GM12878 (cell line): Measurements from ENCODE around the gene SEMA4C. TPM values are rescaled to one million over a fixed set of nuclear protein-coding genes. Genes with fewer than 3 reads are reported as not detected.

Experiments
- ATAC-seq: fragments of 200-7000 bp; cut with Tn5 transposase; 3 replicates; pipeline ENCODE4 v1.9.1; 2020; ENCODE audit warnings: mild to moderate bottlenecking, moderate library complexity
- BruUV-seq: library from RNA; stranded (reverse); fragments of 400-500 nt; replicated peaks from 2 replicates; lab custom pipeline; 2021; lab: Mats Ljungman, UMichigan
- CTCF ChIA-PET: fragments of 300-600 bp; sonication (Branson Sonifier 250); formaldehyde crosslinking; extraction: SDS; loops from one replicate; lab custom pipeline; 2021; ENCODE audit warnings: inconsistent platforms; lab: Yijun Ruan, JAX
- POLR2A ChIA-PET: fragments of 350-600 bp; formaldehyde crosslinking; extraction: SDS; loops from one replicate; lab custom pipeline; 2021; ENCODE audit warnings: inconsistent platforms; lab: Charles Lee
- RAD21 ChIA-PET: fragments of 300-600 bp; sonication (Branson Sonifier 250); formaldehyde crosslinking; loops from one replicate; lab custom pipeline; 2023; ENCODE audit warnings: antibody characterized with exemption; ENCODE audit not compliant: unreplicated experiment; lab: Charles Lee
- SMC1A ChIA-PET: fragments of 300-600 bp; sonication (Branson Sonifier 250); formaldehyde crosslinking; loops from one replicate; lab custom pipeline; 2023; ENCODE audit not compliant: unreplicated experiment, uncharacterized antibody; lab: Charles Lee
- DNase-seq: peaks from one replicate; pipeline ENCODE4 v3.0.0-alpha.2; 2011; ENCODE audit warnings: low read depth, low spot score
- FAIRE-seq: peaks from 3 replicates; lab custom pipeline; 2011; peaks lifted over from hg19 to GRCh38; lab: Jason Lieb, UNC
- H2AFZ ChIP-seq: 2 replicates; pipeline ENCODE4 v1.6.0; 2011; ENCODE audit warnings: low read depth, low read length, control low read depth; ENCODE audit not compliant: control insufficient read depth
- H3K27ac ChIP-seq: 2 replicates; pipeline ENCODE4 v1.5.1; 2011; ENCODE audit warnings: control low read depth; ENCODE audit not compliant: control insufficient read depth, insufficient read depth
- H3K27me3 ChIP-seq, 2 experiments: replicated peaks in 1 of 2; 2 replicates each; pipeline versions ENCODE4 v1.6.0 to v1.6.1; 2011; ENCODE audit warnings: low read length in 1 of 2; ENCODE audit not compliant: control insufficient read depth in 2 of 2, insufficient read depth in 2 of 2
- H3K36me3 ChIP-seq, 2 experiments: 2 replicates each; pipeline ENCODE4 v1.5.1; 2011; ENCODE audit warnings: low read length in 1 of 2; ENCODE audit not compliant: control insufficient read depth in 2 of 2, insufficient read depth in 2 of 2
- H3K4me1 ChIP-seq: 2 replicates; pipeline ENCODE4 v1.6.1; 2011; ENCODE audit warnings: mild to moderate bottlenecking, low read length, moderate library complexity, mixed read lengths; ENCODE audit not compliant: control insufficient read depth, insufficient read depth
- H3K4me2 ChIP-seq: 2 replicates; pipeline ENCODE4 v1.6.0; 2011; ENCODE audit warnings: control low read depth; ENCODE audit not compliant: control insufficient read depth, insufficient read depth
- H3K4me3 ChIP-seq: fragments of 200-600 bp; sonication (generic); 2 replicates; pipeline ENCODE4 v1.5.1; 2016
- H3K79me2 ChIP-seq: 2 replicates; pipeline ENCODE4 v1.6.0; 2011; ENCODE audit warnings: low read length; ENCODE audit not compliant: control insufficient read depth, insufficient read depth
- H3K9ac ChIP-seq: 2 replicates; pipeline ENCODE4 v1.8.0; 2011; ENCODE audit warnings: low read length, control low read depth, mixed read lengths; ENCODE audit not compliant: control insufficient read depth, insufficient read depth
- H3K9me3 ChIP-seq: replicated peaks from 3 replicates; pipeline ENCODE4 v1.5.1; 2011; ENCODE audit warnings: mild to moderate bottlenecking, low read length; ENCODE audit not compliant: control insufficient read depth, insufficient read depth
- H4K20me1 ChIP-seq: 2 replicates; pipeline ENCODE4 v1.6.0; 2011; ENCODE audit not compliant: control insufficient read depth, insufficient read depth
- BACH1 ChIP-seq: fragments of 450-650 bp; IDR thresholded peaks from 2 replicates; pipeline ENCODE4 v1.6.1; 2017; ENCODE audit warnings: mild to moderate bottlenecking, borderline replicate concordance
- CHD1 ChIP-seq: IDR thresholded peaks from 2 replicates; pipeline ENCODE4 v1.6.1; 2012; ENCODE audit warnings: low read depth, low read length, improper control_type of control experiment
- CHD4 ChIP-seq: fragments of 200-600 bp; sonication (generic); IDR thresholded peaks from 2 replicates; pipeline ENCODE4 v1.6.1; 2016; ENCODE audit warnings: mild to moderate bottlenecking
- EED ChIP-seq: sonication (generic); IDR thresholded peaks from 2 replicates; pipeline ENCODE4 v1.6.1; 2016; ENCODE audit warnings: antibody characterized with exemption, low read depth
- EP300 ChIP-seq, 2 experiments: fragments of 150-350 bp in 1 of 2; IDR thresholded peaks; 2 replicates each; pipeline ENCODE4 v1.6.1; 2011 to 2012; ENCODE audit warnings: low read depth in 2 of 2, low read length in 2 of 2, borderline replicate concordance in 1 of 2, improper control_type of control experiment in 1 of 2, inconsistent platforms in 1 of 2; ENCODE audit not compliant: control insufficient read depth in 1 of 2
- ETV6 ChIP-seq, 2 experiments: fragments of 450-650 bp in 1 of 2; IDR thresholded peaks in 1 of 2; conservative IDR thresholded peaks in 1 of 2; 2 replicates each; pipeline ENCODE4 v1.6.1; 2014; ENCODE audit warnings: antibody characterized with exemption in 1 of 2, borderline replicate concordance in 1 of 2, low read depth in 1 of 2, mild to moderate bottlenecking in 1 of 2, moderate library complexity in 1 of 2
- IRF4 ChIP-seq: IDR thresholded peaks from 2 replicates; pipeline ENCODE4 v1.6.1; 2011; ENCODE audit warnings: low read depth, low read length
- LARP7 ChIP-seq: fragments of 450-650 bp; IDR thresholded peaks from 2 replicates; pipeline ENCODE4 v1.6.1; 2017; ENCODE audit warnings: mild to moderate bottlenecking
- RFX5 ChIP-seq: IDR thresholded peaks from 2 replicates; pipeline ENCODE4 v1.6.1; 2011; ENCODE audit warnings: low read depth, low read length, improper control_type of control experiment
- SIX5 ChIP-seq: IDR thresholded peaks from 2 replicates; pipeline ENCODE4 v1.6.1; 2011; ENCODE audit warnings: mild to moderate bottlenecking, low read depth, low read length, moderate library complexity; ENCODE audit not compliant: severe bottlenecking
- TBL1XR1 ChIP-seq: IDR thresholded peaks from 2 replicates; pipeline ENCODE4 v1.6.1; 2012; ENCODE audit warnings: low read depth, low read length, improper control_type of control experiment
- WGBS: methylation state at CpG from one replicate; pipeline ENCODE4 v1.1.6; 2016; ENCODE audit warnings: low lambda C conversion rate; ENCODE audit not compliant: insufficient replicate concordance, insufficient coverage; ENCODE audit errors: missing lambda C conversion rate; 5-methylcytosine and 5-hydroxymethylcytosine counted together
- in situ Hi-C: fragments of 300-500 bp; cut with MboI; formaldehyde crosslinking; loops from 9 replicates; pipeline ENCODE4 v1.14.3; 2018; ENCODE audit warnings: mixed read lengths
- intact Hi-C: fragments of 100-400 bp; cut with micrococcal nuclease; formaldehyde crosslinking; loops from one replicate; pipeline ENCODE4 v1.14.2; 2022; ENCODE audit not compliant: unreplicated experiment
- polyA plus RNA-seq, 11 experiments: library from polyadenylated mRNA; depleted of rRNA in 4 of 11; unstranded in 6 of 11; stranded (reverse) in 5 of 11; fragments of >200 nt; fragmentation: Nextera tagmentation in 4 of 11; fragmentation: Illumina TruSeq in 1 of 11; extraction: Ambion mirVana in 4 of 11; extraction: Trizol in 1 of 11; gene quantifications; 1 replicate in 1 of 11; 2 replicates in 10 of 11; pipeline versions ENCODE4 v1.2.1 to v1.2.3, GENCODE V29; 2011 to 2016; ENCODE audit warnings: inconsistent platforms in 2 of 11, missing spikeins in 2 of 11, low read depth in 1 of 11
- total RNA-seq, 4 experiments: library from RNA; depleted of rRNA in 3 of 4; stranded (reverse); fragments of >200 nt in 3 of 4; fragmentation: Illumina TruSeq in 1 of 4; extraction: Trizol in 1 of 4; gene quantifications; 2 replicates each; pipeline versions ENCODE4 v1.2.1 to v1.2.3, GENCODE V29; 2013 to 2021
- TF ChIP-seq, protein P1 (sequence below): IDR thresholded peaks from 2 replicates; pipeline ENCODE4 v1.6.1; 2012; ENCODE audit warnings: low read depth, low read length, improper control_type of control experiment
- TF ChIP-seq, protein P2 (sequence below): IDR thresholded peaks from 2 replicates; pipeline ENCODE4 v1.6.1; 2012; ENCODE audit warnings: low read depth, low read length, improper control_type of control experiment
- TF ChIP-seq, protein P3 (sequence below): fragments of 450-650 bp; formaldehyde crosslinking; IDR thresholded peaks from 2 replicates; pipeline ENCODE4 v1.4.0; 2020; ENCODE audit warnings: mild to moderate bottlenecking, moderate library complexity

The SEMA4C gene
- total and polyA plus RNA-seq, 10 of the 15 experiments (the other 5 are each of a cell fraction or from before 2014, with no cell fraction given), result 0.06 to 21.6 (median 6.8) TPM

DNA sequence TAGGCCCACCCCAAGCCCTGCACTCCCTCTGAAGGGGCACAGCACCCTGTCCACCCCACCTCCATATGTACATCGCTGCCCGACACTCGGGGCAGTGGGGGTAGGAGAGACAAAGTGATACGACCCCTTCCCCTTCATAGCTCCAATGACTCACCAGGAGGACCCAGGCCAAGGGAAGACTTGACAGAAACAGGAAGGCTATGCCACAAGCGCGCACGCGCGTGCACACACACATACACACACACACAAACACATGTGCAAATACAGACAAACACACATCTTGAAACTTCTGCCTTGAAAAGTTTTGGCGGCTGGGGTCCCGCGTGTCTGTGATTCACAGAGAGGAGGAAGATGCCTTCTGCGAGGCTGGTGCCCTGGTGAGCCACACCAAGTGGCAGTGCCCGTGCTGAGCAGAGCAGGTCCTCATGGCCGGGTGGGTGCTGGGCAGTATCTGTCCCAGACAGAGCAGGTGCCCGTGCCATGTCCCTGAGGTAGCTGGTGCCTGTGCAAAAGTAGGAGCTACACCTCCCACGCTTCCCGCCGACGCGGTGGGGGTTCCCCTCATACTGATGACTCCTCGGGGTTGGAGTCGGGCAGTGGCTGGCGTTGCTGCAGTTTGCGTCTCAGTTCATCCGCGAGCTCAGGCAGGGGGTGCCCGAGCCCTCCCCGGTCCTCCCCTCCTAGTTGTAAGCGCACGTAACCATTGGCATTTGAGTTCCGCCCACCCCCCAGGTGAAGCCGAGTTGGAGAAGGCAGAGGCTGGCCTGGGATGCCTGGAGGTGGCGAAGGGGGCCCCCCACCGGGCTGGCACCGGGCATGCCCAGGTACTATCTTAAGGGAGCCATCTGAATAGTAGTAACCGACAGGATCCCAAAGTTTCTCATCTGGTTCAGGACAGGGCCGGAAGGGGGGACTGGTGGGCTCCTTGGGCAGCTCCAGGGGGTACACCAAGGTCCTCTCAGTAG is 9.5 kb downstream of the SEMA4C start:
- no peak for FAIRE-seq
- intact Hi-C loops, result no loop called here

More for the DNA sequence above, 9.5 kb downstream of the SEMA4C start:
- DNase-seq (no peak), ATAC-seq (no peak)
- ChIA-PET RAD21 (interaction anchor here (3.6 kb wide), 1 partner anchor 8 kb away, joined by 39 read pairs; no protein-coding TSS in a partner anchor), POLR2A (interaction anchor here (1.6 kb wide), 1 partner anchor 94 kb away, joined by 4 read pairs; no protein-coding TSS in a partner anchor), CTCF (interaction anchor here (1.0 to 10.4 kb wide), 3 partner anchors 92 to 252 kb away, joined by 3 to 238 read pairs (median 4); no protein-coding TSS in a partner anchor), SMC1A (no interaction called here)
- Histone ChIP-seq H3K27me3 (no peaks in the 10 kb centered on the region), H3K4me1 (peaks cover 3% of the 10 kb centered on the region; the same call in 1 of the 2 replicates), H3K36me3 (peaks cover 10 to 25% of the 10 kb centered on the region in 2 experiments; a peak in 3 of 4 replicates), H3K79me2 (peaks cover 18% of the 10 kb centered on the region), H3K9ac (no peak overlapping the region), H4K20me1 (no peaks in the 10 kb centered on the region), H3K4me3 (no peak overlapping the region), H3K27ac (no peak overlapping the region), H2AFZ (no peak overlapping the region), H3K9me3 (no peaks in the 10 kb centered on the region), H3K4me2 (no peak overlapping the region)
- in situ Hi-C loops, result no loop called here
- BruUV-seq, result no TSS peak
- TF ChIP-seq SIX5, result no peak
- no peak for TF ChIP-seq CHD4
- no peak for TF ChIP-seq CHD1
- TF ChIP-seq, protein P1, sequence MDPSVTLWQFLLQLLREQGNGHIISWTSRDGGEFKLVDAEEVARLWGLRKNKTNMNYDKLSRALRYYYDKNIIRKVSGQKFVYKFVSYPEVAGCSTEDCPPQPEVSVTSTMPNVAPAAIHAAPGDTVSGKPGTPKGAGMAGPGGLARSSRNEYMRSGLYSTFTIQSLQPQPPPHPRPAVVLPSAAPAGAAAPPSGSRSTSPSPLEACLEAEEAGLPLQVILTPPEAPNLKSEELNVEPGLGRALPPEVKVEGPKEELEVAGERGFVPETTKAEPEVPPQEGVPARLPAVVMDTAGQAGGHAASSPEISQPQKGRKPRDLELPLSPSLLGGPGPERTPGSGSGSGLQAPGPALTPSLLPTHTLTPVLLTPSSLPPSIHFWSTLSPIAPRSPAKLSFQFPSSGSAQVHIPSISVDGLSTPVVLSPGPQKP, result no peak
- TF ChIP-seq TBL1XR1, result no peak
- TF ChIP-seq IRF4, result no peak
- no peak for TF ChIP-seq BACH1
- TF ChIP-seq EED, result no peak
- TF ChIP-seq, protein P2, sequence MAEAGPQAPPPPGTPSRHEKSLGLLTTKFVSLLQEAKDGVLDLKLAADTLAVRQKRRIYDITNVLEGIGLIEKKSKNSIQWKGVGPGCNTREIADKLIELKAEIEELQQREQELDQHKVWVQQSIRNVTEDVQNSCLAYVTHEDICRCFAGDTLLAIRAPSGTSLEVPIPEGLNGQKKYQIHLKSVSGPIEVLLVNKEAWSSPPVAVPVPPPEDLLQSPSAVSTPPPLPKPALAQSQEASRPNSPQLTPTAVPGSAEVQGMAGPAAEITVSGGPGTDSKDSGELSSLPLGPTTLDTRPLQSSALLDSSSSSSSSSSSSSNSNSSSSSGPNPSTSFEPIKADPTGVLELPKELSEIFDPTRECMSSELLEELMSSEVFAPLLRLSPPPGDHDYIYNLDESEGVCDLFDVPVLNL, result no peak
- no peak for TF ChIP-seq EP300 (IDR thresholded peaks at IDR 0.05; ENCODE audit: borderline replicate concordance in 1 of 2, control insufficient read depth in 1 of 2, low read depth in 2 of 2, low read length in 2 of 2)
- TF ChIP-seq, protein P3, sequence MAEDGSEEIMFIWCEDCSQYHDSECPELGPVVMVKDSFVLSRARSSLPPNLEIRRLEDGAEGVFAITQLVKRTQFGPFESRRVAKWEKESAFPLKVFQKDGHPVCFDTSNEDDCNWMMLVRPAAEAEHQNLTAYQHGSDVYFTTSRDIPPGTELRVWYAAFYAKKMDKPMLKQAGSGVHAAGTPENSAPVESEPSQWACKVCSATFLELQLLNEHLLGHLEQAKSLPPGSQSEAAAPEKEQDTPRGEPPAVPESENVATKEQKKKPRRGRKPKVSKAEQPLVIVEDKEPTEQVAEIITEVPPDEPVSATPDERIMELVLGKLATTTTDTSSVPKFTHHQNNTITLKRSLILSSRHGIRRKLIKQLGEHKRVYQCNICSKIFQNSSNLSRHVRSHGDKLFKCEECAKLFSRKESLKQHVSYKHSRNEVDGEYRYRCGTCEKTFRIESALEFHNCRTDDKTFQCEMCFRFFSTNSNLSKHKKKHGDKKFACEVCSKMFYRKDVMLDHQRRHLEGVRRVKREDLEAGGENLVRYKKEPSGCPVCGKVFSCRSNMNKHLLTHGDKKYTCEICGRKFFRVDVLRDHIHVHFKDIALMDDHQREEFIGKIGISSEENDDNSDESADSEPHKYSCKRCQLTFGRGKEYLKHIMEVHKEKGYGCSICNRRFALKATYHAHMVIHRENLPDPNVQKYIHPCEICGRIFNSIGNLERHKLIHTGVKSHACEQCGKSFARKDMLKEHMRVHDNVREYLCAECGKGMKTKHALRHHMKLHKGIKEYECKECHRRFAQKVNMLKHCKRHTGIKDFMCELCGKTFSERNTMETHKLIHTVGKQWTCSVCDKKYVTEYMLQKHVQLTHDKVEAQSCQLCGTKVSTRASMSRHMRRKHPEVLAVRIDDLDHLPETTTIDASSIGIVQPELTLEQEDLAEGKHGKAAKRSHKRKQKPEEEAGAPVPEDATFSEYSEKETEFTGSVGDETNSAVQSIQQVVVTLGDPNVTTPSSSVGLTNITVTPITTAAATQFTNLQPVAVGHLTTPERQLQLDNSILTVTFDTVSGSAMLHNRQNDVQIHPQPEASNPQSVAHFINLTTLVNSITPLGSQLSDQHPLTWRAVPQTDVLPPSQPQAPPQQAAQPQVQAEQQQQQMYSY, result no peak
- no peak for TF ChIP-seq ETV6 (conservative IDR thresholded peaks at IDR 0.05 in 1 of 2, IDR thresholded peaks at IDR 0.05 in 1 of 2; ENCODE audit: borderline replicate concordance in 1 of 2, low read depth in 1 of 2)
- no peak for TF ChIP-seq RFX5
- no peak for TF ChIP-seq LARP7
- 84% methylated on average over 31 of the region's 38 CpGs for WGBS
